ENCODE measurements around the gene IL31RA. TPM values are rescaled to one million over a fixed set of nuclear protein-coding genes. Genes with fewer than 3 reads are reported as not detected.

The IL31RA gene
- total and polyA plus RNA-seq, 10 of the 15 experiments (the other 5 are each of a cell fraction or from before 2014, with no cell fraction given) = 0.03 to 0.31 (median 0.11) TPM; not detected in 2

- ChIA-PET CTCF (no interaction called here), POLR2A (no interaction called here), RAD21 (ENCODE audit: unreplicated experiment) (no interaction called here), SMC1A (ENCODE audit: uncharacterized antibody, unreplicated experiment) (no interaction called here)
- DNase-seq (ENCODE audit: low read depth, low spot score) = no peak
- TF ChIP-seq NR2C1 (IDR thresholded peaks at IDR 0.05) = no peak
- no peak for TF ChIP-seq FOXK2 (IDR thresholded peaks at IDR 0.05)
- TF ChIP-seq ZSCAN29 (IDR thresholded peaks at IDR 0.05) = no peak
- no peak for TF ChIP-seq GATAD2B (conservative IDR thresholded peaks at IDR 0.05; ENCODE audit: low read depth)
- no peak for TF ChIP-seq NKRF (conservative IDR thresholded peaks at IDR 0.05)
- no peak for TF ChIP-seq POU2F2 (IDR thresholded peaks at IDR 0.05; ENCODE audit: borderline replicate concordance, low read depth, low read length)
- H3K27me3 ChIP-seq (replicated peaks in 1 of 2; ENCODE audit: control insufficient read depth in 2 of 2, insufficient read depth in 2 of 2, low read length in 1 of 2) = peaks cover 0 to 4% of the 10 kb centered on the region in 2 experiments; a peak in 1 of 4 replicates
- no peaks in the 10 kb centered on the region for H3K79me2 ChIP-seq (ENCODE audit: control insufficient read depth, insufficient read depth, low read length)
- no peak overlapping the region for H3K9ac ChIP-seq (ENCODE audit: control insufficient read depth, insufficient read depth, low read length)
- H3K4me1 ChIP-seq (ENCODE audit: control insufficient read depth, insufficient read depth, low read length) = no peaks in the 10 kb centered on the region
- in situ Hi-C loops (cut with MboI) = no loop called here
- H3K4me3 ChIP-seq = no peak overlapping the region
- no peaks in the 10 kb centered on the region; the same call in 2 of the 3 replicates for H3K9me3 ChIP-seq (replicated peaks; ENCODE audit: control insufficient read depth, insufficient read depth, low read length)
- H3K36me3 ChIP-seq (ENCODE audit: control insufficient read depth in 2 of 2, insufficient read depth in 2 of 2, low read length in 1 of 2) = no peaks in the 10 kb centered on the region
- 33% methylated on average over 2 of the region's 2 CpGs for WGBS (ENCODE audit: insufficient coverage, insufficient replicate concordance, low lambda C conversion rate, missing lambda C conversion rate)
- no peak overlapping the region for H3K4me2 ChIP-seq (ENCODE audit: control insufficient read depth, insufficient read depth)
- no peak overlapping the region for H3K27ac ChIP-seq (ENCODE audit: control insufficient read depth, insufficient read depth)
- no peak for ATAC-seq
- no peak overlapping the region for H2AFZ ChIP-seq (ENCODE audit: control insufficient read depth, low read depth, low read length)
- no peak for FAIRE-seq
- no TSS peak for BruUV-seq (replicated peaks)
- no peaks in the 10 kb centered on the region for H4K20me1 ChIP-seq (ENCODE audit: control insufficient read depth, insufficient read depth)
- intact Hi-C loops (cut with micrococcal nuclease; ENCODE audit: unreplicated experiment) = no loop called here
Observed at GRCh38 chr5:55817030-55817429, 34.1 kb upstream of the IL31RA start.

GRCh38 chr5:55820488-55820887, 30.7 kb upstream of the IL31RA start:
- no peak overlapping the region for H3K4me2 ChIP-seq (ENCODE audit: control insufficient read depth, insufficient read depth)
- in situ Hi-C loops (cut with MboI) (no loop called here), intact Hi-C loops (cut with micrococcal nuclease; ENCODE audit: unreplicated experiment) (no loop called here)
- ChIA-PET SMC1A (ENCODE audit: uncharacterized antibody, unreplicated experiment) (interaction anchor here (0.6 to 0.7 kb wide), 3 partner anchors 18 to 328 kb away, joined by 3 read pairs; no protein-coding TSS in a partner anchor), CTCF (interaction anchor here (0.6 kb wide), 1 partner anchor 9 kb away, joined by 3 read pairs; no protein-coding TSS in a partner anchor), RAD21 (ENCODE audit: unreplicated experiment) (no interaction called here), POLR2A (no interaction called here)
- no peaks in the 10 kb centered on the region; the same call in 2 of the 3 replicates for H3K9me3 ChIP-seq (replicated peaks; ENCODE audit: control insufficient read depth, insufficient read depth, low read length)
- no peak for ATAC-seq
- no peak overlapping the region for H2AFZ ChIP-seq (ENCODE audit: control insufficient read depth, low read depth, low read length)
- DNase-seq (ENCODE audit: low read depth, low spot score) = no peak
- FAIRE-seq = no peak
- H4K20me1 ChIP-seq (ENCODE audit: control insufficient read depth, insufficient read depth) = no peaks in the 10 kb centered on the region
- H3K9ac ChIP-seq (ENCODE audit: control insufficient read depth, insufficient read depth, low read length) = no peak overlapping the region
- no peak for TF ChIP-seq SIN3A (IDR thresholded peaks at IDR 0.05; ENCODE audit: low read depth, low read length)
- TF ChIP-seq MTA3 (IDR thresholded peaks at IDR 0.05; ENCODE audit: borderline replicate concordance, low read length) = no peak
- TF ChIP-seq, protein P1, sequence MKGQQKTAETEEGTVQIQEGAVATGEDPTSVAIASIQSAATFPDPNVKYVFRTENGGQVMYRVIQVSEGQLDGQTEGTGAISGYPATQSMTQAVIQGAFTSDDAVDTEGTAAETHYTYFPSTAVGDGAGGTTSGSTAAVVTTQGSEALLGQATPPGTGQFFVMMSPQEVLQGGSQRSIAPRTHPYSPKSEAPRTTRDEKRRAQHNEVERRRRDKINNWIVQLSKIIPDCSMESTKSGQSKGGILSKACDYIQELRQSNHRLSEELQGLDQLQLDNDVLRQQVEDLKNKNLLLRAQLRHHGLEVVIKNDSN (IDR thresholded peaks at IDR 0.05; ENCODE audit: borderline replicate concordance, extremely low read length, insufficient read depth, low read depth, low read length) = no peak
- no peak for TF ChIP-seq SPI1 (IDR thresholded peaks at IDR 0.05; ENCODE audit: borderline replicate concordance, insufficient read depth, low read depth, low read length)
- no peak for TF ChIP-seq BRCA1 (IDR thresholded peaks at IDR 0.05; ENCODE audit: low read depth, low read length)
- no peak for TF ChIP-seq CHD1 (IDR thresholded peaks at IDR 0.05; ENCODE audit: low read depth, low read length)
- TF ChIP-seq HDGF (IDR thresholded peaks at IDR 0.05) = no peak
- TF ChIP-seq NR2C2 (IDR thresholded peaks at IDR 0.05; ENCODE audit: borderline replicate concordance, control insufficient read depth, insufficient read length, low read depth) = no peak
- TF ChIP-seq YY1 (IDR thresholded peaks at IDR 0.05; ENCODE audit: low read depth, low read length) = no peak
- TF ChIP-seq POLR2A (IDR thresholded peaks at IDR 0.05; ENCODE audit: low read depth, low read length) = no peak
- no peak for TF ChIP-seq BCL11A (IDR thresholded peaks at IDR 0.05; ENCODE audit: low read depth, low read length)
- peaks cover 0 to 8% of the 10 kb centered on the region in 2 experiments; a peak in 1 of 4 replicates for H3K27me3 ChIP-seq (replicated peaks in 1 of 2; ENCODE audit: control insufficient read depth in 2 of 2, insufficient read depth in 2 of 2, low read length in 1 of 2)
- H3K4me1 ChIP-seq (ENCODE audit: control insufficient read depth, insufficient read depth, low read length) = no peaks in the 10 kb centered on the region
- 21% methylated on average over 6 of the region's 6 CpGs for WGBS (ENCODE audit: insufficient coverage, insufficient replicate concordance, low lambda C conversion rate, missing lambda C conversion rate)
- no TSS peak for BruUV-seq (replicated peaks)
- no peak overlapping the region for H3K27ac ChIP-seq (ENCODE audit: control insufficient read depth, insufficient read depth)
- no peak overlapping the region for H3K4me3 ChIP-seq
- H3K36me3 ChIP-seq (ENCODE audit: control insufficient read depth in 2 of 2, insufficient read depth in 2 of 2, low read length in 1 of 2) = no peaks in the 10 kb centered on the region
- no peaks in the 10 kb centered on the region for H3K79me2 ChIP-seq (ENCODE audit: control insufficient read depth, insufficient read depth, low read length)

Measured in GM12878 (cell line).